Activated gamma-delta T cell treated with anti-CD3 and anti-CD28 coated beads, Interleukin-2, amount 50 U/mL, for 16 hours (primary cell): Measurements from ENCODE around the gene C1orf116.

Experiments
- DNase-seq: peaks from one replicate; pipeline ENCODE4 v3.0.0-alpha.2; 2020; ENCODE audit warnings: low read depth

The C1orf116 gene

DNA sequence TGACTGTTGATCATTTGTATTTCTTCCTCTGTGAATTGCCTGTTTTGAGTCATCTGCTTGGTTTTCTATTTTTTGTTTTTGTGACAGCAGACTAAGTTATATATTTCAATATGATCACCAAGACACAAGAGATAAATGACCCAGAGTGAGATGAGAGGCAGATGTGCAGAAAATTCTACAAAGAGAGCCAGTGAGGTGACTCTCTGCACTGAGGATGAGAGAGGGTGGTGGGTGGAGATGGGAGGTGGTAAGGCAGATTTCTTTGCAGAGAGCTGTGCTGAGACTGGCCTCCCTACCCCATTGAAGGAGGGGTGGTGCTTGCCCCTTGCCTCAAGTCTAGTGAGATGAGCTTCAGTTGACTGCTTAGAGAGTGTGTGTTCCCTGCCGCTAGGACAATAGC, 44.7 kb downstream of the C1orf116 start:
- DNase-seq = no peak

DNA sequence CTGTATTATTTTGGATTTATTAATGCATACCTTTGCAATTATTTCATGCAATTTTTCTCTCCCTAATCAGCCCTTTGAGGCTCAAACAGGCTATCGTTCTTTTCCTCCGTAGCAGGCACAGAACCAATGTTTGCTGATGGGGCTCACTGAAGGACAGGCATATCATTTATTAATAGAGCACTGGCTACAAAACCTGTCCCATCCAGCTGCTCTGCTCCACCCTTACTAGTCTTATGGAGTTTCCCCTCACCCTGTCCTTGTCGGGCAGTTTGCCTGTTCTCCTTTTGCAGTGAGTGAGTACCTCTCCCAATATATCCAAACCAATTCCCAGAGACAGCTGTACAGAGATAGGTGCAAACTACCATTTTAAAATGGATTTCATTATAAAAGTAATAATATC, 45.7 kb downstream of the C1orf116 start:
- no peak for DNase-seq

DNA sequence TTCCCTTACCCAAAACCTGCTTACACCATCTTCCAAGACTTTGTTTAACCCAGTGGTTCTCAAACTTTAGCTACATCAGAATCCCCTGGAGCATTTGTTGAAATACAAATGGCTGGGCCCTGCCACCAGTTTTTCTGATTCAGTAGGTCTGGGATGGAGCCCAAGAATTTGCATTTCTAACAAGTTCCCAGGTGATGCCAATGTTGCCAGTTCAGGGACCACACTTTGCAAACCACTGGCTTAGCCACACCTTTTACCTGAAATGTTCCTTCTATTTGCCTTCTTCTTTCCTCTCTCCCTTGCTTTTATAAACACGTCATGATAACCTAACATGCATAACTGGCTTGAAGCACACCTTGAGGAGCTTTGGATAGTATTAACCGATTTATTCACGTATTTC, 46.2 kb downstream of the C1orf116 start:
- DNase-seq = no peak

DNA sequence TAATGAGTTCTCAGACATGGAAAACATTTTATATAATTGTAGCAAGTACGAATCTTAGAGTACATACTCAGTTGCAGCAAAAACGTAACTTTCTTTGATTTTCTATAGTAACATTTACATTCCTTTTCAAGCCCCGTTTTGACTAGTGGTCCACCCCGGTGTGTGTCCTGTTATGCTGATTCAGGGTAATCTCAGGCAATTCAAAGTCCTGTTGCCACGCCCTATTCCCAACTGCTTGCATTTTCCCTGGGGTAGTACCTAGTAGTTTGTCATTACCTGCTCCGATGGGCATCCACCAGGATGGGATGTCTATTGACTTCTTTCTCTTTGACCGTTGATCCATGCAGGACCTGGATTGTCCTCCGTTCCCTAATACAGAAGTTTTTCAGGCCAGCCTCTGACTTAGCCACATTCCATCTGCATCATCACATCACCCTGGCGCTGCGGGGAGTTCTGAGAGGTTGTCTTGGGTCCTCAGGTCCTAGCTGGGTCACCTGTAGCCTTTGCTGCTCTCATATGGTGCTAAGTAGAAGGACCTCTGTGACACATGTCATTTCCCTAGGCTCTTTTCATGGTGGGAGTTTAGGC, 47.3 kb downstream of the C1orf116 start:
- no peak for DNase-seq

DNA sequence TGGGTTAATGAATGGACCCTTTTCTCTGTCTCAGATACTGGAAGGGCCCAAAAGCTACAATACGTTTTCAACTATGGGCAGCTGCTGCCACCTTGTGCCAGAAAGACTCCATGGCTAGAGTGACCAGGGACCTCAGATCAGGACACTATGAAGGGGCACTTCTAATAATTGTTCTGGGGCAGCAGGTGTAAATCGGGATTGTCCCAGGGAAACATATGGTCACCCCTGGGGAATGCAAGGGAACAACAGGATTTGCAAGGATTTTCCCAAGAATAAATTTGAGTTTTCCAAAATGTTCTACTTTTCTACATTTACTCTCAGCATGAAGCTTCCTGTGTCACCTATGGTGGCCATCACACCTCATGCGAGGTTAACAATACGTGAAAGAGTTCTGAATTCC, 50.3 kb downstream of the C1orf116 start:
- DNase-seq = peak; percentile 22

DNA sequence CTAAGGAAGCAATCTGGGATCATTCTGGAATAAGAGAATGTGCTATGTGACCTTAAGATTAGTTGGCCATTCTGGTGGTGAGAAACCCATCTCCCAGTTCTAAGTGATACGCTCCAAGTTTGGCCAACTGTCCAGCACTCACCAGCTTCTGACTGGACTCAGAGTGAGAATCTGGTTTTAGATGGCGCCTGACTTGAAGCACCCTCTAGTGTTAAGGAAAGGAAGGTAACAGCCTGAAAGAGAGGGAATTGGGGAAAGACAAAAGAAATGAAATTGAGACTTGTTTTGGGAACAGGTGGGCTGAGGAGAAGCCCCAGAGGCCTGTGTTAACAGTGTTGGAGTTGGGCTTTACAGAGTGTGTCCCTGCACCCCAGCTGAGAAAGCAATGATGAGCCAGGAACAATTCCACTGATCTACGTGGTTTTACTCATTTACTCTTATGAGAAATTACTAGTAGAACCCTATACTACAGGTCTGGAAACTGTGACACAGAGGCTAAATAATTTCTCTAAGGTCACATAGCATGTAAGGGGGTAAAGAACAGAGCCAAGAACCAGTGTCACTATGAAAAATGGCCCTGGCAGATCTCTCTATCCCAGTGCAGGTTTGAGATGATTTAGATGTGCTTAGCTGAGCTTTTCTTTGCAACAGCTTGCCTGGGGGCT, 53.0 kb downstream of the C1orf116 start:
- DNase-seq = no peak

DNA sequence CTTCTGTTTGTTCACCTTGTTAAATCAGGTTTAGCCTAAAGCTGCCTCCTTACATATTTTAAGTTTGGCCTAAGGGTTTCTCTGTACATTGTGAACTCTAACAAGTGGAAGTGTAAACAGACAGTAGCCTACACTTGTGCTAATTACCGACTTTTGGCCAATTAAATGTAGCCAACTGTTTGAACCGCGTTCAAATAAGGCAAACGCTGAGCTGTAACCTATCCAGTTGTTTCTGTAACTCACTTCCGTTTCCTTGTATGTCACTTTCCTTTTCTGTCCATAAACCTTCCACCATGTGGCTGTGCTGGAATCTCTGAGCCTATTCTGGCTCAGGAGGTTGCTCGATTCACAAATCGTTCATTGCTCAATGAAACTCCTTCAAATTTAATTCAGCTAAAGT, 54.3 kb downstream of the C1orf116 start:
- no peak for DNase-seq

DNA sequence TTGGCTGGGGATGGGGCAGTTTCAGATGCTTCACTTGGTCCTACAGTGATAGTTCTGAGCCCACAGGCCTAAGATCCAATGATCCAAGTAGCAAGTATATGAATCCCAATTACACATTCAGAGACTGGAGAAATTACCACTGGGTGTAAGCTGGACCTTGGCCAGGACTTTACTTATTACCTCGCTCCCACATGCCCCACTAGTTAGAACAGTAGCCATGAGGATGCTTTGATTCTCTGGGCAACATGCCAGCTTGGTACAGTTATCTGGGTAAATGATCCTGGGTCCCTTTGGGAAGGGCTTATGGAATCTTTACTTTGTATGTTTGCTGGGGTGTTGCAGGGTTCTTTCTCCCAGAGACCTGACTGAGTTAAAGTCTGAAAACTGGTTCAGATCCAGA, 57.2 kb downstream of the C1orf116 start:
- no peak for DNase-seq

DNA sequence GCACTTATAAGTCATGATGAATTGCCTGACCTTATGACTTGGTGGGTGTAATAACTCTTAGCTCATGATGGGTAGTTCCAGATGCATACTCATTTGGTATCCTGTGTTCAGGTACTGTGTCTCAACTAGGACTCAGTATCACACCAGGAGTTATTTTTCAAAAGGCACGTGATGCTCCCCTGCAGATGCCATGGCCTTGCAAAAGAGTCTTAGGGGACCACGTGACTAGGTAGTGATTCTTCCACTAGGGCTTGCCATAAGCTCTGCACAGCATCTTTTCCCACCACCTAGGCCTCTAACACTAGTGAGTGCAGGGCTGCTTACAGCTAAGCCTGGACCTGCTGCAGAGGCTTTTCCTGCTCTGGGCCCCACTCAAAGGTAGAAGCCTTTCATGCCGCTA, 58.4 kb downstream of the C1orf116 start:
- DNase-seq = no peak

DNA sequence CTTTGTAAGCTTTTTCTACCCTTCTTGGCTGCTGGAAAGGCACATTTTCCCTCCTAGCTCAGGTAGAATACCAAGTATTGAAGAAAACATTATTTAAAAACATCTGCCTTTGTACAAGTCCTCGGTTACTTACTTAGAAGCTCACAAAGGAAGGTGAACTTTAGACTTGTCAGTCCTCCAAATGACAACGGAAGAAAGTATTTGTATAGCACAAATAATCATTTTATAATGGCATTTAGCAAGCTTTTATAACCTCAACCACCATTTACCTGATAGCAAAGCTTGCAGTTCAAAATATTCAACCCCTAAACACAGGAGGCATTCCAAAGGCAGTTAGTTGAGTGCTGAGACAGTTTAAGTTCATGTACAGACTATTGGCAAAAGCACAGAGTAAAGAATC, 59.8 kb downstream of the C1orf116 start:
- DNase-seq = no peak

DNA sequence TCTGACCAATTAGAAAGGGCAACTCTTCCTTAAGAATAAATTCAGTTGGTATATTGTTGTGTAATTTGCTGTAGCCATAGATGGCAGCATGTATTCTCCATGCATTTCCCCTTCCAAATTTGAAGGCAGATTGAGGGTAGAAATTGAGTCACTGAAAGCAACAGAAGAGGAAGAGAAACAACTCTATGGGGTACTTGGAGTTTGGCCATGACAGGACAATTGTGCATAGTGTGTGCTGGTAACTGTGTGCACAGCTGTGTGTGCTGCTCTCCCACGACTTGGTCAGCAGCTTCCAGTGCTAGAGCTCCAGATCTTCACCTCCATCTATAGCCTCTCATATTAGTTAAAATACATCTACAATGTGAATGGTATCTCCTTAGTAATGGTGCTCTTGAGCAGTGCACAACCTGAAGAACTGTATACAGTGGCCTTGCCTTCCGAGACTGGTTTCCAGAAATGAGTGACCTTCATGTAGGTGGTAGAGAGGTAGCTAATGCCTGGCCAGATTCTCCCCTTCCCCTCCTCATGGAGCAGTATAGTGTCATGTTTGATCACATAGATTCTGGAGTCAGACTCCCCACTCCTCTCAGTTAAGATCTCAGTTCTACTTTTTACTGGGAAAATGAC, 61.4 kb downstream of the C1orf116 start:
- no peak for DNase-seq

DNA sequence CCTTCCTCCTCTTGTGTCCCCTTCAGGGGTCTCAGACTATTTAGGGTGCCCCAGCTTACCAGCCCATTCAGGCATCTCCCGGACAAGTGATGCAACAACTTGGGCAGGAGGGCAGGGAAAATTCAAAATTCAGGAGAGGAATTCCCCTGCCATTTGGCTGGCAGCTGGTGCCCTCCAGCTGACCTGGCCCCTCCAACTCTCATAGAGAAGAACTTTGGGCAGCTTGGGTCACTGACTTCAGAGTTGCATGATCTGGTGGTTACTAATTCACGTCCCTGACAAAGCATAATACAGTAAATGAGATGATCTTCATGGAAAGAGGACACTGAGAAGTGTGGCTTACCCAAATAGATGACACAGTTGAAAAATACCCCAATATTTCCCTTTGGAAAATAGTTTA, 62.1 kb downstream of the C1orf116 start, which contains the start of gene FCAMR:
Gene FCAMR, minus strand, starts transcription at position 15 of the 400 bp plus-strand sequence. CDS start 335 bp downstream, outside the sequence.
- DNase-seq = no peak

DNA sequence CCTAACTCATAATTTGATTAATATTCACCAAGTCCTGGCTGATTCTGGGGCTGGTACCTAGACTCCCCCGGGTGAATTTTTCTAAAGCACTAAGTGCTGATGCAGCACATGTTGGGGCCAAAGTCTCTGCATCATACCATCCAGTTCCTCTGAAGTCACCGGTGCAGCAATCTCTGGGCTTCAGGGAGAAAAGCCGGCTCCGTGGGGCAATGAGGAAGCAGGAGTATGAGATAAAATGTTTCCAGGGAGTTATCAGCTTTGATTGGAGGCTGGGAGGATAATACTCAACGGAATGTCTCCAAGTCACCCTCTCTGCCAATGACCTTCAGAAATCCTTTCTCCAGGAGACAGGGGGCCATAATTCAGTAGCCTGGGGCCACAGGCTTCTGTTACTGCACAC, 63.5 kb downstream of the C1orf116 start:
- no peak for DNase-seq
